K562 (cell line): Measurements from ENCODE around the gene ANKRD24. TPM values are rescaled to one million over a fixed set of nuclear protein-coding genes. Genes with fewer than 3 reads are reported as not detected.

Experiments
- BRF2 ChIP-seq: IDR thresholded peaks from 3 replicates; pipeline ENCODE4 v1.6.1; 2011; ENCODE audit warnings: borderline replicate concordance, mild to moderate bottlenecking; ENCODE audit not compliant: insufficient read length, insufficient read depth
- CBFA2T2 ChIP-seq: fragments of 450-650 bp; conservative IDR thresholded peaks from 2 replicates; pipeline ENCODE4 v1.6.1; 2017; ENCODE audit warnings: mild to moderate bottlenecking
- CBX1 ChIP-seq: sonication (generic); IDR thresholded peaks from 2 replicates; pipeline ENCODE4 v1.6.1; 2016; ENCODE audit warnings: antibody characterized with exemption, low read depth, mild to moderate bottlenecking
- CBX3 ChIP-seq, 2 experiments: IDR thresholded peaks; 1 replicate in 1 of 2; 2 replicates in 1 of 2; pipeline ENCODE4 v1.6.1; 2012; ENCODE audit warnings: inconsistent platforms in 2 of 2, low read length in 2 of 2, borderline replicate concordance in 1 of 2, control low read depth in 1 of 2
- KAT2B ChIP-seq: IDR thresholded peaks from one replicate; pipeline ENCODE4 v1.6.1; 2012; ENCODE audit warnings: low read depth, mild to moderate bottlenecking, control low read depth, inconsistent platforms, low read length, moderate library complexity
- KDM1A ChIP-seq, 2 experiments: fragments of 450-650 bp; IDR thresholded peaks; 2 replicates each; pipeline ENCODE4 v1.6.1; 2016; ENCODE audit warnings: mild to moderate bottlenecking in 2 of 2
- MCM2 ChIP-seq: fragments of 450-650 bp; IDR thresholded peaks from 2 replicates; pipeline ENCODE4 v1.6.1; 2017; ENCODE audit warnings: low read depth, mild to moderate bottlenecking
- SIN3B ChIP-seq: fragments of 450-650 bp; IDR thresholded peaks from 2 replicates; pipeline ENCODE4 v1.6.1; 2017; ENCODE audit warnings: low read depth, mild to moderate bottlenecking, moderate library complexity
- SMAD1 ChIP-seq: fragments of 150-350 bp; IDR thresholded peaks from 2 replicates; pipeline ENCODE4 v1.6.1; 2014; ENCODE audit warnings: low read length, low read depth; ENCODE audit not compliant: partially characterized antibody
- XRCC3 ChIP-seq: fragments of 450-650 bp; IDR thresholded peaks from 2 replicates; pipeline ENCODE4 v1.6.1; 2017; ENCODE audit warnings: mild to moderate bottlenecking, moderate library complexity
- ZKSCAN1 ChIP-seq: fragments of 150-350 bp; IDR thresholded peaks from 2 replicates; pipeline ENCODE4 v1.6.1; 2016; ENCODE audit warnings: low read depth, low read length
- ZNF347 ChIP-seq: fragments of 450-650 bp; formaldehyde crosslinking; IDR thresholded peaks from 2 replicates; pipeline ENCODE4 v1.4.0; 2020; ENCODE audit warnings: low read depth, mild to moderate bottlenecking, moderate library complexity
- polyA plus RNA-seq, 8 experiments: library from polyadenylated mRNA; depleted of rRNA in 4 of 8; stranded (reverse) in 5 of 8; unstranded in 3 of 8; fragments of >200 nt; fragmentation: Nextera tagmentation in 2 of 8; fragmentation: Illumina TruSeq in 1 of 8; extraction: Ambion mirVana in 2 of 8; extraction: Trizol in 1 of 8; gene quantifications; 2 replicates each; pipeline versions ENCODE4 v1.2.1 to v1.2.3, GENCODE V29; 2011 to 2014; ENCODE audit warnings: inconsistent platforms in 1 of 8, missing spikeins in 1 of 8
- total RNA-seq, 7 experiments: library from RNA; depleted of rRNA in 6 of 7; stranded (reverse); fragments of >200 nt in 6 of 7; fragmentation: Illumina TruSeq in 2 of 7; extraction: Trizol in 2 of 7; gene quantifications; 2 replicates each; pipeline versions ENCODE4 v1.2.1 to v1.2.3, GENCODE V29; 2011 to 2021; ENCODE audit warnings: low replicate concordance in 1 of 7
- TF ChIP-seq, protein P1 (sequence below): fragments of 250-450 bp; sonication (Bioruptor Pico); IDR thresholded peaks from 2 replicates; pipeline ENCODE4 v1.8.0; 2022; ENCODE audit warnings: moderate library complexity, mild to moderate bottlenecking, inconsistent platforms
- TF ChIP-seq, protein P2 (sequence below), 2 experiments: fragments of 450-650 bp; conservative IDR thresholded peaks; 2 replicates each; pipeline ENCODE4 v1.6.1; 2017; ENCODE audit warnings: mild to moderate bottlenecking in 2 of 2, moderate library complexity in 2 of 2
- TF ChIP-seq, protein P3 (sequence below): fragments of 250-450 bp; sonication (Bioruptor Pico); IDR thresholded peaks from 2 replicates; pipeline ENCODE4 v1.4.0; 2020; ENCODE audit warnings: borderline replicate concordance
- TF ChIP-seq, protein P4 (sequence below): sonication (generic); formaldehyde crosslinking; IDR thresholded peaks from 2 replicates; pipeline ENCODE4 v1.8.0; 2022; ENCODE audit warnings: mild to moderate bottlenecking, missing genetic modification reagents
- TF ChIP-seq, protein P5 (sequence below), 2 experiments: fragments of 150-350 bp in 1 of 2; IDR thresholded peaks; 2 replicates each; pipeline ENCODE4 v1.6.1; 2012 to 2016; ENCODE audit warnings: low read depth in 2 of 2, low read length in 2 of 2, mild to moderate bottlenecking in 1 of 2, moderate library complexity in 1 of 2

The ANKRD24 gene
- total and polyA plus RNA-seq, 9 of the 15 experiments (the other 6 are each of a cell fraction or from before 2014, with no cell fraction given): 0.07 to 0.12 (median 0.09) TPM; not detected in 5

- no peak for TF ChIP-seq CBX3 (IDR thresholded peaks at IDR 0.05; ENCODE audit: borderline replicate concordance in 1 of 2, low read length in 2 of 2)
- TF ChIP-seq XRCC3: no peak
- no peak for TF ChIP-seq BRF2
- no peak for TF ChIP-seq ZKSCAN1
- TF ChIP-seq, protein P1, sequence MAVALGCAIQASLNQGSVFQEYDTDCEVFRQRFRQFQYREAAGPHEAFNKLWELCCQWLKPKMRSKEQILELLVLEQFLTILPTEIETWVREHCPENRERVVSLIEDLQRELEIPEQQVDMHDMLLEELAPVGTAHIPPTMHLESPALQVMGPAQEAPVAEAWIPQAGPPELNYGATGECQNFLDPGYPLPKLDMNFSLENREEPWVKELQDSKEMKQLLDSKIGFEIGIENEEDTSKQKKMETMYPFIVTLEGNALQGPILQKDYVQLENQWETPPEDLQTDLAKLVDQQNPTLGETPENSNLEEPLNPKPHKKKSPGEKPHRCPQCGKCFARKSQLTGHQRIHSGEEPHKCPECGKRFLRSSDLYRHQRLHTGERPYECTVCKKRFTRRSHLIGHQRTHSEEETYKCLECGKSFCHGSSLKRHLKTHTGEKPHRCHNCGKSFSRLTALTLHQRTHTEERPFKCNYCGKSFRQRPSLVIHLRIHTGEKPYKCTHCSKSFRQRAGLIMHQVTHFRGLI: no peak
- TF ChIP-seq SIN3B: no peak
- no peak for TF ChIP-seq MCM2
- TF ChIP-seq CBFA2T2: 0 out of 2 replicates have a peak, but pooled peaks have one; percentile 44
- no peak for TF ChIP-seq KAT2B
- no peak for TF ChIP-seq ZNF347
- TF ChIP-seq KDM1A (IDR thresholded peaks at IDR 0.05): 0 out of 4 replicates have a peak, but pooled peaks of 1 of the 2 experiments have one; percentile 43
- TF ChIP-seq CBX1: no peak
- TF ChIP-seq SMAD1: no peak
- TF ChIP-seq, protein P2, sequence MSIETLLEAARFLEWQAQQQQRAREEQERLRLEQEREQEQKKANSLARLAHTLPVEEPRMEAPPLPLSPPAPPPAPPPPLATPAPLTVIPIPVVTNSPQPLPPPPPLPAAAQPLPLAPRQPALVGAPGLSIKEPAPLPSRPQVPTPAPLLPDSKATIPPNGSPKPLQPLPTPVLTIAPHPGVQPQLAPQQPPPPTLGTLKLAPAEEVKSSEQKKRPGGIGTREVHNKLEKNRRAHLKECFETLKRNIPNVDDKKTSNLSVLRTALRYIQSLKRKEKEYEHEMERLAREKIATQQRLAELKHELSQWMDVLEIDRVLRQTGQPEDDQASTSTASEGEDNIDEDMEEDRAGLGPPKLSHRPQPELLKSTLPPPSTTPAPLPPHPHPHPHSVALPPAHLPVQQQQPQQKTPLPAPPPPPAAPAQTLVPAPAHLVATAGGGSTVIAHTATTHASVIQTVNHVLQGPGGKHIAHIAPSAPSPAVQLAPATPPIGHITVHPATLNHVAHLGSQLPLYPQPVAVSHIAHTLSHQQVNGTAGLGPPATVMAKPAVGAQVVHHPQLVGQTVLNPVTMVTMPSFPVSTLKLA (conservative IDR thresholded peaks at IDR 0.05): peak; percentile 42 to 74; a peak in 3 of 4 replicates
- TF ChIP-seq, protein P3, sequence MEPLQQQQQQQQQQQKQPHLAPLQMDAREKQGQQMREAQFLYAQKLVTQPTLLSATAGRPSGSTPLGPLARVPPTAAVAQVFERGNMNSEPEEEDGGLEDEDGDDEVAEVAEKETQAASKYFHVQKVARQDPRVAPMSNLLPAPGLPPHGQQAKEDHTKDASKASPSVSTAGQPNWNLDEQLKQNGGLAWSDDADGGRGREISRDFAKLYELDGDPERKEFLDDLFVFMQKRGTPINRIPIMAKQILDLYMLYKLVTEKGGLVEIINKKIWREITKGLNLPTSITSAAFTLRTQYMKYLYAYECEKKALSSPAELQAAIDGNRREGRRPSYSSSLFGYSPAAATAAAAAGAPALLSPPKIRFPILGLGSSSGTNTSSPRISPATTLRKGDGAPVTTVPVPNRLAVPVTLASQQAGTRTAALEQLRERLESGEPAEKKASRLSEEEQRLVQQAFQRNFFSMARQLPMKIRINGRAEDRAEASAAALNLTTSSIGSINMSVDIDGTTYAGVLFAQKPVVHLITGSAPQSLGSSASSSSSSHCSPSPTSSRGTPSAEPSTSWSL (CRISPR knock-in tag): no peak
- TF ChIP-seq, protein P4, sequence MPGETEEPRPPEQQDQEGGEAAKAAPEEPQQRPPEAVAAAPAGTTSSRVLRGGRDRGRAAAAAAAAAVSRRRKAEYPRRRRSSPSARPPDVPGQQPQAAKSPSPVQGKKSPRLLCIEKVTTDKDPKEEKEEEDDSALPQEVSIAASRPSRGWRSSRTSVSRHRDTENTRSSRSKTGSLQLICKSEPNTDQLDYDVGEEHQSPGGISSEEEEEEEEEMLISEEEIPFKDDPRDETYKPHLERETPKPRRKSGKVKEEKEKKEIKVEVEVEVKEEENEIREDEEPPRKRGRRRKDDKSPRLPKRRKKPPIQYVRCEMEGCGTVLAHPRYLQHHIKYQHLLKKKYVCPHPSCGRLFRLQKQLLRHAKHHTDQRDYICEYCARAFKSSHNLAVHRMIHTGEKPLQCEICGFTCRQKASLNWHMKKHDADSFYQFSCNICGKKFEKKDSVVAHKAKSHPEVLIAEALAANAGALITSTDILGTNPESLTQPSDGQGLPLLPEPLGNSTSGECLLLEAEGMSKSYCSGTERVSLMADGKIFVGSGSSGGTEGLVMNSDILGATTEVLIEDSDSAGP (CRISPR knock-in tag): no peak
- TF ChIP-seq, protein P5, sequence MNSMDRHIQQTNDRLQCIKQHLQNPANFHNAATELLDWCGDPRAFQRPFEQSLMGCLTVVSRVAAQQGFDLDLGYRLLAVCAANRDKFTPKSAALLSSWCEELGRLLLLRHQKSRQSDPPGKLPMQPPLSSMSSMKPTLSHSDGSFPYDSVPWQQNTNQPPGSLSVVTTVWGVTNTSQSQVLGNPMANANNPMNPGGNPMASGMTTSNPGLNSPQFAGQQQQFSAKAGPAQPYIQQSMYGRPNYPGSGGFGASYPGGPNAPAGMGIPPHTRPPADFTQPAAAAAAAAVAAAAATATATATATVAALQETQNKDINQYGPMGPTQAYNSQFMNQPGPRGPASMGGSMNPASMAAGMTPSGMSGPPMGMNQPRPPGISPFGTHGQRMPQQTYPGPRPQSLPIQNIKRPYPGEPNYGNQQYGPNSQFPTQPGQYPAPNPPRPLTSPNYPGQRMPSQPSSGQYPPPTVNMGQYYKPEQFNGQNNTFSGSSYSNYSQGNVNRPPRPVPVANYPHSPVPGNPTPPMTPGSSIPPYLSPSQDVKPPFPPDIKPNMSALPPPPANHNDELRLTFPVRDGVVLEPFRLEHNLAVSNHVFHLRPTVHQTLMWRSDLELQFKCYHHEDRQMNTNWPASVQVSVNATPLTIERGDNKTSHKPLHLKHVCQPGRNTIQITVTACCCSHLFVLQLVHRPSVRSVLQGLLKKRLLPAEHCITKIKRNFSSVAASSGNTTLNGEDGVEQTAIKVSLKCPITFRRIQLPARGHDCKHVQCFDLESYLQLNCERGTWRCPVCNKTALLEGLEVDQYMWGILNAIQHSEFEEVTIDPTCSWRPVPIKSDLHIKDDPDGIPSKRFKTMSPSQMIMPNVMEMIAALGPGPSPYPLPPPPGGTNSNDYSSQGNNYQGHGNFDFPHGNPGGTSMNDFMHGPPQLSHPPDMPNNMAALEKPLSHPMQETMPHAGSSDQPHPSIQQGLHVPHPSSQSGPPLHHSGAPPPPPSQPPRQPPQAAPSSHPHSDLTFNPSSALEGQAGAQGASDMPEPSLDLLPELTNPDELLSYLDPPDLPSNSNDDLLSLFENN (IDR thresholded peaks at IDR 0.05; ENCODE audit: low read depth in 2 of 2, low read length in 2 of 2): no peak
Measured at GRCh38 chr19:4181053-4181508, 1.4 kb upstream of the ANKRD24 start (continued).
